A673 (cell line): ENCODE results near the gene TULP3. TPM values are rescaled to one million over a fixed set of nuclear protein-coding genes. Genes with fewer than 3 reads are reported as not detected.

Experiments
- BruUV-seq: library from RNA; stranded (reverse); fragments of 400-500 nt; replicated peaks from 2 replicates; lab custom pipeline; 2021; lab: Mats Ljungman, UMichigan
- CTCF ChIA-PET: fragments of 300-600 bp; sonication (Branson Sonifier 250); formaldehyde crosslinking; loops from one replicate; lab custom pipeline; 2022; ENCODE audit warnings: antibody characterized with exemption; lab: Charles Lee
- POLR2A ChIA-PET: fragments of 300-600 bp; sonication (Branson Sonifier 250); formaldehyde crosslinking; loops from one replicate; lab custom pipeline; 2022; ENCODE audit warnings: antibody characterized with exemption; ENCODE audit not compliant: low non-redundant PET; lab: Charles Lee
- DNase-seq: peaks from one replicate; pipeline ENCODE4 v3.0.0-alpha.2; 2015; ENCODE audit warnings: low spot score
- H3K27ac ChIP-seq: fragments of 200-600 bp; sonication (generic); 2 replicates; pipeline ENCODE4 v1.5.1; 2016; ENCODE audit warnings: mixed run types, low read depth, mild to moderate bottlenecking, mixed read lengths, antibody characterized with exemption, low read length; ENCODE audit not compliant: poor library complexity, severe bottlenecking
- H3K27me3 ChIP-seq: fragments of 200-600 bp; sonication (generic); replicated peaks from 2 replicates; pipeline ENCODE4 v1.6.1; 2017; ENCODE audit warnings: mixed run types, low read depth, mild to moderate bottlenecking, mixed read lengths, antibody characterized with exemption, low read length; ENCODE audit not compliant: insufficient read depth, poor library complexity
- H3K36me3 ChIP-seq: fragments of 200-600 bp; sonication (generic); 2 replicates; pipeline ENCODE4 v1.6.1; 2016; ENCODE audit warnings: mixed run types, mild to moderate bottlenecking, mixed read lengths, antibody characterized with exemption, low read length; ENCODE audit not compliant: insufficient read depth, poor library complexity, severe bottlenecking
- H3K4me1 ChIP-seq: fragments of 200-600 bp; sonication (generic); 2 replicates; pipeline ENCODE4 v1.6.1; 2017; ENCODE audit warnings: mixed run types, mild to moderate bottlenecking, mixed read lengths, antibody characterized with exemption, low read length; ENCODE audit not compliant: insufficient read depth, poor library complexity, severe bottlenecking
- H3K4me3 ChIP-seq: fragments of 200-600 bp; sonication (generic); 2 replicates; pipeline ENCODE4 v1.5.1; 2016; ENCODE audit warnings: low read depth, mixed run types, mild to moderate bottlenecking, mixed read lengths, low read length; ENCODE audit not compliant: poor library complexity, severe bottlenecking
- H3K9me3 ChIP-seq: fragments of 200-600 bp; sonication (generic); 2 replicates; pipeline ENCODE4 v1.6.1; 2016; ENCODE audit warnings: mixed run types, low read depth, mild to moderate bottlenecking, mixed read lengths, antibody characterized with exemption, low read length; ENCODE audit not compliant: poor library complexity, severe bottlenecking
- EZH2 ChIP-seq: fragments of 200-600 bp; sonication (generic); IDR thresholded peaks from 2 replicates; pipeline ENCODE4 v1.6.1; 2017; ENCODE audit warnings: borderline replicate concordance, low read depth, mild to moderate bottlenecking, mixed read lengths, antibody characterized with exemption, low read length; ENCODE audit not compliant: poor library complexity, severe bottlenecking
- intact Hi-C: fragments of 100-400 bp; cut with micrococcal nuclease; formaldehyde crosslinking; loops from one replicate; pipeline ENCODE4 v1.10.0; 2022; ENCODE audit not compliant: unreplicated experiment
- total RNA-seq: library from RNA; stranded (reverse); gene quantifications from 2 replicates; pipeline ENCODE4 v1.2.3, GENCODE V29; 2021
- TF ChIP-seq, protein P1 (sequence below): fragments of 300-800, 200-600 bp; sonication (generic); conservative IDR thresholded peaks from 2 replicates; pipeline ENCODE4 v1.5.1; 2017; ENCODE audit warnings: low read depth, mild to moderate bottlenecking, antibody characterized with exemption, low read length, moderate library complexity, mixed read lengths

Gene TULP3
- total RNA-seq, 1 experiment from 2014 or later: 48.1 TPM

DNA sequence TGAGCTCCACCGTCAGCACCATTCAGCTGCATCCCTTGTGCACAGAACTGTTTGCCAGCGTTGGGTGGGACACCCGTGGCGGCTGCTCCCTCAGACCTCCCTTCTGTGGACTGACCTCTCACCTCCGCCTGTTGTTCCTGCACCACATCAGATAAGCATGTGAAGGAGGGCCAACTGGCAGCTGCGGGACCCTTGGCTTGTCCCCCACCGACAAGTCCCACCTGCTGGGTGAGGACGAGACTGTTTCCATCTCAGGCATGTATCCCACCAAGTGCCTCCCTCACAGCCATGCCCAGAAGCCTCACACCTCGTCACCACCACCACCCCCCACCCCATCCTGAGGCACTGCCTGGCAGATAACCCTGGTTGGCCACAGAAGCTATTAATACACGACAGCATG is 49.9 kb downstream of the TULP3 start:
- no TSS peak for BruUV-seq
- Histone ChIP-seq H3K36me3 (peaks cover 38% of the 10 kb centered on the region), H3K9me3 (no peaks in the 10 kb centered on the region), H3K27ac (no peak overlapping the region), H3K4me3 (no peak overlapping the region), H3K27me3 (no peaks in the 10 kb centered on the region), H3K4me1 (no peaks in the 10 kb centered on the region)
- ChIA-PET CTCF (interaction anchor here (0.7 kb wide), 1 partner anchor 14 kb away, joined by 5 read pairs; no protein-coding TSS in a partner anchor), POLR2A (no interaction called here)
- no peak for TF ChIP-seq EZH2
- TF ChIP-seq, protein P1, sequence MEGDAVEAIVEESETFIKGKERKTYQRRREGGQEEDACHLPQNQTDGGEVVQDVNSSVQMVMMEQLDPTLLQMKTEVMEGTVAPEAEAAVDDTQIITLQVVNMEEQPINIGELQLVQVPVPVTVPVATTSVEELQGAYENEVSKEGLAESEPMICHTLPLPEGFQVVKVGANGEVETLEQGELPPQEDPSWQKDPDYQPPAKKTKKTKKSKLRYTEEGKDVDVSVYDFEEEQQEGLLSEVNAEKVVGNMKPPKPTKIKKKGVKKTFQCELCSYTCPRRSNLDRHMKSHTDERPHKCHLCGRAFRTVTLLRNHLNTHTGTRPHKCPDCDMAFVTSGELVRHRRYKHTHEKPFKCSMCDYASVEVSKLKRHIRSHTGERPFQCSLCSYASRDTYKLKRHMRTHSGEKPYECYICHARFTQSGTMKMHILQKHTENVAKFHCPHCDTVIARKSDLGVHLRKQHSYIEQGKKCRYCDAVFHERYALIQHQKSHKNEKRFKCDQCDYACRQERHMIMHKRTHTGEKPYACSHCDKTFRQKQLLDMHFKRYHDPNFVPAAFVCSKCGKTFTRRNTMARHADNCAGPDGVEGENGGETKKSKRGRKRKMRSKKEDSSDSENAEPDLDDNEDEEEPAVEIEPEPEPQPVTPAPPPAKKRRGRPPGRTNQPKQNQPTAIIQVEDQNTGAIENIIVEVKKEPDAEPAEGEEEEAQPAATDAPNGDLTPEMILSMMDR: no peak
- DNase-seq: no peak
- intact Hi-C loops: no loop called here

DNA sequence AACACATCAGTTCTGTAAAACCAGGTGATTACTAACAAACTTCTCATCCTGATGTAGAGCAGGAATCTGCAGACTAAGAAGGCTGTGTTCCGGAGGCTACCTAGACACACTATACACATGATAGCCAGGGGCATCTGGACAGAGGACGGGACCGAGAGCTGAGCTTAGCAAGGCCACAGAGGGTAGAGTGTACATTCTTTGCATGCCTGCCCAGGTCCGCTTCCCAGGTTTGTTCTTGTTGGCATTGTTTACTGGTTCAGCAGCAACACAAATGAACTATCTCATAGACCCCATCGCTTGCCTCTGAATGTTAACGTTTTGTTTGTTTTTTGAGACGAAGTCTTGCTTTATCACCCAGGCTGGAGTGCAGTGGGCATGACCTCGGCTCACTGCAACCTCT is 50.8 kb downstream of the TULP3 start:
- ChIA-PET CTCF (no interaction called here), POLR2A (no interaction called here)
- no TSS peak for BruUV-seq
- Histone ChIP-seq H3K9me3 (no peaks in the 10 kb centered on the region), H3K27me3 (no peaks in the 10 kb centered on the region), H3K4me1 (no peaks in the 10 kb centered on the region), H3K36me3 (peaks cover 34% of the 10 kb centered on the region), H3K27ac (no peak overlapping the region), H3K4me3 (no peak overlapping the region)
- no peak for DNase-seq
- no peak for TF ChIP-seq EZH2
- TF ChIP-seq, protein P1: no peak
- intact Hi-C loops: no loop called here

DNA sequence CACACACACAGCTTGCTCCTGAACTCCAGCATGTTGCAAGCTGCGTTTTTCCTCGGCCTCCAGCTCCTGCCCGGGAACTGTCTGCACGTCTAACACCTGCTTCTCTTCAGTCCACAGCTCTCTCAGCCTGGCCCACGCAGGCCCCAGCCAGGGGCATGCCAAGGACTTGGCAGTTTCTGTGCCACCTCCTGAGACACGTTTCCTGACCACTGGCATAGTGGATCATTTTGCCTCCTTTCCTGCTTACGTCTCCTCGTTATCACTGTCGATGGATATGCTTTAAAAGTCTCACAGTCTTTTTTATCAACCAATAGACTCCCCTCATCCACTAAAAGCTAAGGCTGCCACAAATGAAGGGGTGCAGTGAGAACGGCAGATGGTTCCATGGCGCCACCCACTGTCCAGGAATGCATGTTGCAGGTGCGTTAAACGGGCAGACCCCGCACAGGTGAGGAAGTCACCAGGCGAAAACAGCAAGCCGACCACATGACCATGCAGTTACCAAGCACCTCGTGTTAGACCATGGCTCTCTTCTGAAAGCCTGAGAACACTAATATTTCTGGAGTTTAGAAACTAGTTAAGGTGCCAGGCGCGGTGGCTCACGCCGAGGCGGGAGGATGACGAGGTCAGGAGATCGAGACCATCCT is 53.8 kb downstream of the TULP3 start:
- Histone ChIP-seq H3K4me3 (peak overlapping the region; percentile 23), H3K9me3 (no peaks in the 10 kb centered on the region), H3K36me3 (peaks cover 11% of the 10 kb centered on the region), H3K27me3 (no peaks in the 10 kb centered on the region), H3K27ac (no peak overlapping the region), H3K4me1 (no peaks in the 10 kb centered on the region)
- peak; percentile 63 for DNase-seq
- TF ChIP-seq, protein P1: peak; percentile 96
- no peak for TF ChIP-seq EZH2
- ChIA-PET POLR2A (no interaction called here), CTCF (interaction anchor here (0.6 to 1.6 kb wide), 11 partner anchors 14 to 99 kb away, joined by 3 to 24 read pairs (median 4); partner anchors contain the start of genes TEAD4 and TULP3)
- no TSS peak for BruUV-seq
- intact Hi-C loops: loop anchor here (1.0 to 2.0 kb wide), 3 partner anchors 59 to 98 kb away; partner anchors contain the start of genes FOXM1 and RHNO1
